ENCODE results near the gene NHSL1.

Gene NHSL1

DNA sequence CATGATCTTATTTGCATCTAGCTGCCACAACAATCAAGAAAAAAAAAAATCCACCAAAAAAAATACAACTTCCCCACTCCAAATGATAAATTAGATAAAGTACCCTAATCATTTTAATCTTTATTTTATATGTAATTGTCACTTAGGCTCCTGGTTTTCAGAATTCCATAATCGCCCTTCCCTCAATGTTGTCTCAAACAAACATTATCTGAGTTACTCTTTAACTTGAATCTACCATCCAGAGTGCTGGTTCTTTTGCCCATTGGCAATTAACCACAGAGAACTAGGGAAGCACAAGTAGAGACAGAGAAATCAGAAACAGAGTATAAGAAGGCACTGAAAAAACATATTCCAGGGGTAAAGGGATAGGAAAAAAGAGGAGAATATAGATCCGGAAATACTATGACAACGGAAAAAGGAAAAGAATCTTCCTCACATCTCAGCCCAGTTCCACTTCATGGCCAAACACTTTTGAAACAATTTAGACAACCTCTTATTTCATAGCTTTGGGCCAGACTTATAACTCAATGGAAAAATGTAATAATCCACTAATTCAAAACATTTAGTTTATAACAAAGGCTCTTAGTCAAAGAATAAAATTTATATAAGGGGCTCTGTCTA, 861 bp upstream of the NHSL1 start:
- TF ChIP-seq, protein P1, sequence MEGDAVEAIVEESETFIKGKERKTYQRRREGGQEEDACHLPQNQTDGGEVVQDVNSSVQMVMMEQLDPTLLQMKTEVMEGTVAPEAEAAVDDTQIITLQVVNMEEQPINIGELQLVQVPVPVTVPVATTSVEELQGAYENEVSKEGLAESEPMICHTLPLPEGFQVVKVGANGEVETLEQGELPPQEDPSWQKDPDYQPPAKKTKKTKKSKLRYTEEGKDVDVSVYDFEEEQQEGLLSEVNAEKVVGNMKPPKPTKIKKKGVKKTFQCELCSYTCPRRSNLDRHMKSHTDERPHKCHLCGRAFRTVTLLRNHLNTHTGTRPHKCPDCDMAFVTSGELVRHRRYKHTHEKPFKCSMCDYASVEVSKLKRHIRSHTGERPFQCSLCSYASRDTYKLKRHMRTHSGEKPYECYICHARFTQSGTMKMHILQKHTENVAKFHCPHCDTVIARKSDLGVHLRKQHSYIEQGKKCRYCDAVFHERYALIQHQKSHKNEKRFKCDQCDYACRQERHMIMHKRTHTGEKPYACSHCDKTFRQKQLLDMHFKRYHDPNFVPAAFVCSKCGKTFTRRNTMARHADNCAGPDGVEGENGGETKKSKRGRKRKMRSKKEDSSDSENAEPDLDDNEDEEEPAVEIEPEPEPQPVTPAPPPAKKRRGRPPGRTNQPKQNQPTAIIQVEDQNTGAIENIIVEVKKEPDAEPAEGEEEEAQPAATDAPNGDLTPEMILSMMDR (IDR thresholded peaks at IDR 0.05; ENCODE audit: insufficient read depth, low read length, poor library complexity, severe bottlenecking), result no peak
- DNase-seq (ENCODE audit: extremely low read depth, insufficient read length), result no peak
- H3K27me3 ChIP-seq (replicated peaks; ENCODE audit: control insufficient read depth, insufficient read depth, low read length), result no peaks in the 10 kb centered on the region; the same call in 1 of the 2 replicates
- H3K4me3 ChIP-seq (replicated peaks; ENCODE audit: low read depth, low read length), result no peak overlapping the region
- no peaks in the 10 kb centered on the region for H3K36me3 ChIP-seq (ENCODE audit: control insufficient read depth, insufficient read depth, low read length)

DNA sequence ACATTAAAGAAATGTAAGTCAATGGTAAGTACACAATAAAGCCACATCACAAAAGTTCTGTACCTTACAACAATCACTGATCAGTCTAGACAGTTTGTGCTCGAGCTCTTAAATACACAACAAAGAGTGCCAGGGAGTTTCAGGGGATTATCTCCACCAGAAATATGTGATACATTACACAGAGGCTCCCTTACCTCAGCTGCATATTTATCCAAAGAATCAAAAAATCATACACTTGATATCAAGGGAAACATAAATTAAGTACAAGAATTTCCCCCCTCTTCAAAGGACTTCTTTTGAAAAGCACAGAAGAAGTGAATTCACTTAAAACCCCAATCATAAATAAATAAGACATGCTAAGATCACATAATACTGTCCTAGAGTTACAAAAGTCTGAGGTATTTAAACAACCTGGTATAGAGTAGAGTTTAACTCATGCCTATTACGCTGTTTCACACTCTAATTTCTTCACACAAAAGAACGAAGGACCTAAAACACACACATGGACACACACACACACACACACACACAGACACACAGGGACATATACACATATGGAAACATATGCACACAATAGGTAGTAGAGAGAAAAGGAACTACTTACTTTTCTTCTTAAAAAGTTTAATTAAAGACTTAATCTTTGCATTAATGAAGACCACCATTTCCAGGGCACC, 528 bp downstream of the NHSL1 start:
- H3K27me3 ChIP-seq (replicated peaks; ENCODE audit: control insufficient read depth, insufficient read depth, low read length), result no peaks in the 10 kb centered on the region; the same call in 1 of the 2 replicates
- H3K36me3 ChIP-seq (ENCODE audit: control insufficient read depth, insufficient read depth, low read length), result no peaks in the 10 kb centered on the region
- H3K4me3 ChIP-seq (replicated peaks; ENCODE audit: low read depth, low read length), result no peak overlapping the region; the same call in 1 of the 2 replicates
- TF ChIP-seq, protein P1 (IDR thresholded peaks at IDR 0.05; ENCODE audit: insufficient read depth, low read length, poor library complexity, severe bottlenecking), result no peak
- DNase-seq (ENCODE audit: extremely low read depth, insufficient read length), result no peak

DNA sequence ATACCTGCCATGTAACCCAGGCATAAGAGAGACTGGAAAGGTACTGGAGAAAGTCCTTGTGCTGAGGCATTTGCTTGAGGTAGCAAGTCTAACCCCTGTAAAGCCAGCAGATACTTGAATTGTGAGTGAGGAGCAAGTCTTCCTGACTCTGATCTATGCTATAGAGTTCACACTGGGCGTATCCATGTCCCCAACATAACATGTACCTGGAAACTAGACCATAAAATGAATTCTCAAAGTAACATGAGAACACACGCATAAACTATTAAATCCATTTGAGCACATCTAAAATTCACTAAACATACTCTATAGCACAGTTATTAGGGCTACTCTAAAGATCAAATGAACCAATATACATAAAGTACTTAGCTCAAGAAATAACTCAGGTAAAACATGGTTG, 2.0 kb downstream of the NHSL1 start:
- TF ChIP-seq, protein P1 (IDR thresholded peaks at IDR 0.05; ENCODE audit: insufficient read depth, low read length, poor library complexity, severe bottlenecking), result no peak
- no peak for DNase-seq (ENCODE audit: extremely low read depth, insufficient read length)
- Histone ChIP-seq H3K36me3 (ENCODE audit: control insufficient read depth, insufficient read depth, low read length) (no peaks in the 10 kb centered on the region), H3K4me3 (replicated peaks; ENCODE audit: low read depth, low read length) (no peak overlapping the region), H3K27me3 (replicated peaks; ENCODE audit: control insufficient read depth, insufficient read depth, low read length) (no peaks in the 10 kb centered on the region)

DNA sequence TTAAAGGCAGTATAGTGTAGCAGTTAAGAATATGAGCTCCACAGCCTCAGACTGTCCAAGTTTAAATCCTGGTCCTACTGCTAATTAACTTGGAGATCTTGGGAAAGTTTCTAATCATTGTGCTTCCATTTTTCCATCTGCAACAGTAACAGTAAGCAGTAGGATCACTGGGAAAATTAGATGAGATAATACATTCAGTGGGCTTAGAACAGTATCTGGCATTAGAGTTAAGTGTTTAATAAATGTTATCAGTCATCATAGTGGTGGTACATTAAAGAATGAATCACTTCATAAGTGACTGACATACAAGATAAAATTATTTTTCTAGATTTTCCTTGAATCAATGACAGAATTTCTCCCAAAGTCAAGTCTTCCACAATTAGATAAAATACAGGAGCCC, 5.0 kb downstream of the NHSL1 start:
- TF ChIP-seq, protein P1 (IDR thresholded peaks at IDR 0.05; ENCODE audit: insufficient read depth, low read length, poor library complexity, severe bottlenecking), result no peak
- no peak for DNase-seq (ENCODE audit: extremely low read depth, insufficient read length)
- Histone ChIP-seq H3K27me3 (replicated peaks; ENCODE audit: control insufficient read depth, insufficient read depth, low read length) (no peaks in the 10 kb centered on the region; the same call in 1 of the 2 replicates), H3K36me3 (ENCODE audit: control insufficient read depth, insufficient read depth, low read length) (no peaks in the 10 kb centered on the region), H3K4me3 (replicated peaks; ENCODE audit: low read depth, low read length) (no peak overlapping the region)

DNA sequence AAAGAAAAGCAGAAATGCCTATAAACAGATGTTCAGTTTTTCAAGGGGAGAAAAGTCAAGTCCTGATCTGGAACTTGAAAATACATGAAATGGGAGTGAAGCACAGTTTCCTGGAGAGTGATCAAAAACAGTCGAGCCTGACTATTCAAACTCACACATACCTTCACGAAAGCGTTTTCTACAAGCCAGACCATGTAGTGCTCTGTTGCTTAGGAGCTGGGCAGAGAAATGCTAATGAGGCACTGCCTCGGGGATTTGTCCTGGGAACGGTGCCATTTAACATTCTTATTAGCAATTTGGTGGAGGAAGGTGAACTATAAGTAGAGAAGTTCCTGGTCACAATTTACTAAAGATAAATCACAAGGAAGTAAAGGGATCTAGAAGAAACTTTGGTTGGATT, 5.9 kb downstream of the NHSL1 start:
- no peak for DNase-seq (ENCODE audit: extremely low read depth, insufficient read length)
- TF ChIP-seq, protein P1 (IDR thresholded peaks at IDR 0.05; ENCODE audit: insufficient read depth, low read length, poor library complexity, severe bottlenecking), result no peak
- Histone ChIP-seq H3K4me3 (replicated peaks; ENCODE audit: low read depth, low read length) (no peak overlapping the region), H3K27me3 (replicated peaks; ENCODE audit: control insufficient read depth, insufficient read depth, low read length) (peaks cover 1% of the 10 kb centered on the region; the same call in 1 of the 2 replicates), H3K36me3 (ENCODE audit: control insufficient read depth, insufficient read depth, low read length) (no peaks in the 10 kb centered on the region)
